ENCODE data around the gene U2AF2.

The U2AF2 gene

DNA sequence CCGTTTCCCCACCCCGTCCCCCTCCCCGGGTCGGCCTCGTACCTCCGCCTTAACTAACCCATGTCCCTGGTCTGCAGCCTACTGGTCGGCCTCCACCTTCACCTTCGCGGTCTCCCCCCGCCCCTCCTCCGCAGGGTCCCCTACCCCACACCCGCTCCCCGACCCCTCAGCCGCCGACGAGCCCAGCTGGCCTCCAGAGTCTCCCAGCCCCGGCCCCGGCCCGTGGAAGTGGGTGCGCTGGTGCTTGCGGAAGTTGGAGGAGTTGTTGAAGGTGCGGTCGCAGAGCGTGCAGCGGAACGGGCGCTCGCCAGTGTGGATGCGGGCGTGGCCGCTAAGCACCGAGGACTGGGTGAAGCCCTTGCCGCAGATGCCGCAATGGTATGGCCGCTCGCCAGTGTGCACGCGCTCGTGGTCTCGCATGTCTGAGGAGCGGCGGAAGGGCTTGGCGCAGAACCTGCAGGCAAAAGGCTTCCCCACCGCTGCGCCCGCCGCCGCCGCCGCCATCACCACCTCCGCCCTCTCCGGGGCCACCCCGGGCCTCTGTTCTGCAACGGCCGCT is 33.1 kb upstream of the U2AF2 start:
- Histone ChIP-seq H2BK120ac (ENCODE audit: low read depth, low read length) (no peak overlapping the region), H3K4me1 (ENCODE audit: control insufficient read depth in 2 of 2, insufficient read depth in 1 of 2, low read depth in 1 of 2, low read length in 2 of 2) (peaks cover 0 to 6% of the 10 kb centered on the region in 2 donors), H2BK5ac (ENCODE audit: low read length) (no peak overlapping the region), H2AK5ac (ENCODE audit: low read depth, low read length) (no peak overlapping the region), H2AFZ (ENCODE audit: low read length) (no peak overlapping the region), H3K27me3 (ENCODE audit: control insufficient read depth in 3 of 3, insufficient read depth in 3 of 3, low read depth in 1 of 3, low read length in 3 of 3) (no peaks in the 10 kb centered on the region), H3K4me2 (ENCODE audit: insufficient read depth, low read length, poor library complexity, severe bottlenecking) (no peak overlapping the region), H3K4me3 (ENCODE audit: low read length in 2 of 2) (peak overlapping the region in 1 of 2 donors; percentile 48), H2BK12ac (ENCODE audit: low read length) (no peak overlapping the region), H3K36me3 (replicated peaks in 1 of 2; ENCODE audit: control insufficient read depth in 2 of 2, insufficient read depth in 2 of 2, low read length in 2 of 2) (peaks cover 20 to 42% of the 10 kb centered on the region in 2 donors), H3K79me1 (ENCODE audit: low read depth, low read length) (no peaks in the 10 kb centered on the region), H4K91ac (ENCODE audit: low read depth, low read length, poor library complexity) (no peak overlapping the region), H4K8ac (ENCODE audit: low read depth, low read length) (no peak overlapping the region), H3K14ac (ENCODE audit: low read length) (no peak overlapping the region), H3K27ac (replicated peaks; ENCODE audit: low read length) (no peak overlapping the region), H3K23ac (ENCODE audit: low read depth, low read length, poor library complexity) (no peak overlapping the region), H2BK15ac (ENCODE audit: low read length) (no peak overlapping the region), H3K4ac (ENCODE audit: low read length) (no peak overlapping the region), H3K9ac (ENCODE audit: low read depth, low read length, poor library complexity) (no peak overlapping the region), H3K9me3 (replicated peaks in 1 of 2; ENCODE audit: control insufficient read depth in 2 of 2, insufficient read depth in 1 of 2, low read depth in 1 of 2, low read length in 2 of 2) (no peaks in the 10 kb centered on the region), H3K18ac (ENCODE audit: low read length) (no peak overlapping the region)
- no CpG with 5 or more reads among the region's 55 CpGs for WGBS, 2 donors (ENCODE audit: extremely low coverage in 2 of 2, insufficient read length in 2 of 2, insufficient replicate concordance in 1 of 2)
- no peak for DNase-seq (ENCODE audit: low spot score)

- Histone ChIP-seq H3K27me3 (ENCODE audit: control insufficient read depth in 3 of 3, insufficient read depth in 3 of 3, low read depth in 1 of 3, low read length in 3 of 3) (no peaks in the 10 kb centered on the region), H4K8ac (ENCODE audit: low read depth, low read length) (no peak overlapping the region), H3K79me1 (ENCODE audit: low read depth, low read length) (no peaks in the 10 kb centered on the region), H3K18ac (ENCODE audit: low read length) (no peak overlapping the region), H3K4me3 (ENCODE audit: low read length in 2 of 2) (no peak overlapping the region), H3K14ac (ENCODE audit: low read length) (no peak overlapping the region), H2AK5ac (ENCODE audit: low read depth, low read length) (no peak overlapping the region), H3K27ac (replicated peaks; ENCODE audit: low read length) (no peak overlapping the region), H2AFZ (ENCODE audit: low read length) (no peak overlapping the region), H4K91ac (ENCODE audit: low read depth, low read length, poor library complexity) (no peak overlapping the region), H3K4ac (ENCODE audit: low read length) (no peak overlapping the region), H3K9ac (ENCODE audit: low read depth, low read length, poor library complexity) (no peak overlapping the region), H3K4me1 (ENCODE audit: control insufficient read depth in 2 of 2, insufficient read depth in 1 of 2, low read depth in 1 of 2, low read length in 2 of 2) (peaks cover 0 to 6% of the 10 kb centered on the region in 2 donors), H2BK15ac (ENCODE audit: low read length) (no peak overlapping the region), H3K9me3 (replicated peaks in 1 of 2; ENCODE audit: control insufficient read depth in 2 of 2, insufficient read depth in 1 of 2, low read depth in 1 of 2, low read length in 2 of 2) (no peaks in the 10 kb centered on the region), H3K36me3 (replicated peaks in 1 of 2; ENCODE audit: control insufficient read depth in 2 of 2, insufficient read depth in 2 of 2, low read length in 2 of 2) (peaks cover 16 to 36% of the 10 kb centered on the region in 2 donors), H3K23ac (ENCODE audit: low read depth, low read length, poor library complexity) (no peak overlapping the region), H2BK12ac (ENCODE audit: low read length) (no peak overlapping the region), H2BK120ac (ENCODE audit: low read depth, low read length) (no peak overlapping the region), H2BK5ac (ENCODE audit: low read length) (no peak overlapping the region), H3K4me2 (ENCODE audit: insufficient read depth, low read length, poor library complexity, severe bottlenecking) (no peak overlapping the region)
- no peak for DNase-seq (ENCODE audit: low spot score)
- no CpG with 5 or more reads among the region's 40 CpGs for WGBS, 2 donors (ENCODE audit: extremely low coverage in 2 of 2, insufficient read length in 2 of 2, insufficient replicate concordance in 1 of 2)
Observed at GRCh38 chr19:55622242-55622969, 32.4 kb upstream of the U2AF2 start.

DNA sequence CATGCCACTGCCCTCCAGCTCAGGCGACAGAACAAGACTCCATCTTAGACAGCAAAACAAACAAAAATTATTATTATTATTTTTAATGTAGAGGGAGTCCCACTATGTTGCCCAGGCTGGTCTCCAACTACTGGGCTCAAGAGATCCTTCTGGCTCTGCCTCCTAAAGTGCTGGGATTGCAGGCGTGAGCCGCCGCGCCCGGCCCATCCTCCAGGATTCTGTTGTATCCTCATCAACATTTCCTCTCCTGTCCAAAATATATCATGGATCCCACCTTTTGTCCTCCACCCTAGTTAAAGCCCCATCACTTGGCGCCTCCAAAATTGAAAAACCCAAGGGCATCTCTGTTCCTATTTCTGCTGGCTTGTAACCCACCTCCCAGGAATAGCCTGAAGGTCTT is 31.7 kb upstream of the U2AF2 start:
- Histone ChIP-seq H3K36me3 (replicated peaks in 1 of 2; ENCODE audit: control insufficient read depth in 2 of 2, insufficient read depth in 2 of 2, low read length in 2 of 2) (peaks cover 13 to 30% of the 10 kb centered on the region in 2 donors), H3K9ac (ENCODE audit: low read depth, low read length, poor library complexity) (no peak overlapping the region), H2AFZ (ENCODE audit: low read length) (no peak overlapping the region), H2BK5ac (ENCODE audit: low read length) (no peak overlapping the region), H3K4me2 (ENCODE audit: insufficient read depth, low read length, poor library complexity, severe bottlenecking) (no peak overlapping the region), H3K18ac (ENCODE audit: low read length) (no peak overlapping the region), H3K4me1 (ENCODE audit: control insufficient read depth in 2 of 2, insufficient read depth in 1 of 2, low read depth in 1 of 2, low read length in 2 of 2) (peaks cover 0 to 6% of the 10 kb centered on the region in 2 donors), H3K4ac (ENCODE audit: low read length) (no peak overlapping the region), H2AK5ac (ENCODE audit: low read depth, low read length) (no peak overlapping the region), H3K79me1 (ENCODE audit: low read depth, low read length) (no peaks in the 10 kb centered on the region), H2BK120ac (ENCODE audit: low read depth, low read length) (no peak overlapping the region), H3K23ac (ENCODE audit: low read depth, low read length, poor library complexity) (no peak overlapping the region), H2BK15ac (ENCODE audit: low read length) (no peak overlapping the region), H2BK12ac (ENCODE audit: low read length) (no peak overlapping the region), H4K91ac (ENCODE audit: low read depth, low read length, poor library complexity) (no peak overlapping the region), H3K14ac (ENCODE audit: low read length) (no peak overlapping the region), H3K27me3 (ENCODE audit: control insufficient read depth in 3 of 3, insufficient read depth in 3 of 3, low read depth in 1 of 3, low read length in 3 of 3) (no peaks in the 10 kb centered on the region), H3K4me3 (ENCODE audit: low read length in 2 of 2) (no peak overlapping the region), H3K9me3 (replicated peaks in 1 of 2; ENCODE audit: control insufficient read depth in 2 of 2, insufficient read depth in 1 of 2, low read depth in 1 of 2, low read length in 2 of 2) (no peaks in the 10 kb centered on the region), H4K8ac (ENCODE audit: low read depth, low read length) (no peak overlapping the region), H3K27ac (replicated peaks; ENCODE audit: low read length) (no peak overlapping the region)
- DNase-seq (ENCODE audit: low spot score) = no peak
- WGBS, 2 donors (ENCODE audit: extremely low coverage in 2 of 2, insufficient read length in 2 of 2, insufficient replicate concordance in 1 of 2) = no CpG with 5 or more reads among the region's 7 CpGs

DNA sequence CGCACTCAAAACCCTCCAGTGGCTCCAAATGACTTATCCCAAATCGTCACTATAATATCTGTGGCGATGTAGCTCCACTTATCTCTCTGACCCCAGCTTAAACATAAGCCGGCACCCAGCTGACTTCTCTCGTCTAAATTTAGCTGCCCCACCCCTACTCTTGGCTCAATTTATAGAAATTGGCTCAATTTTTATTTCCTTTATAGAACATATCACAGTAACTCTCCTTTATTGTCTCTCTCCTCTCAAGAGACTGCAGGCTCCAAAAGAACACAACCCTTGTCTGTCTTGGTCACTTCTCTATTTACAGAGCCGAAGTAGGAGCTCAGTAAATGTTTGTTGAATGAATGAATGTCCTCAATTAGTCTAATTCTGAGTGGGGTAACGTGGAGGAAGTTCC is 31.3 kb upstream of the U2AF2 start:
- H3K4me1 ChIP-seq (ENCODE audit: control insufficient read depth in 2 of 2, insufficient read depth in 1 of 2, low read depth in 1 of 2, low read length in 2 of 2) = peaks cover 0 to 6% of the 10 kb centered on the region in 2 donors
- H2BK12ac ChIP-seq (ENCODE audit: low read length) = no peak overlapping the region

More for the DNA sequence above, 31.3 kb upstream of the U2AF2 start:
- H3K18ac ChIP-seq (ENCODE audit: low read length) = no peak overlapping the region
- H2BK5ac ChIP-seq (ENCODE audit: low read length) = no peak overlapping the region
- WGBS, 2 donors (ENCODE audit: extremely low coverage in 2 of 2, insufficient read length in 2 of 2, insufficient replicate concordance in 1 of 2) = no CpG with 5 or more reads among the region's 7 CpGs
- no peaks in the 10 kb centered on the region for H3K79me1 ChIP-seq (ENCODE audit: low read depth, low read length)
- no peak overlapping the region for H2BK120ac ChIP-seq (ENCODE audit: low read depth, low read length)
- peaks cover 13 to 26% of the 10 kb centered on the region in 2 donors for H3K36me3 ChIP-seq (replicated peaks in 1 of 2; ENCODE audit: control insufficient read depth in 2 of 2, insufficient read depth in 2 of 2, low read length in 2 of 2)
- H2AK5ac ChIP-seq (ENCODE audit: low read depth, low read length) = no peak overlapping the region
- H3K14ac ChIP-seq (ENCODE audit: low read length) = no peak overlapping the region
- no peak overlapping the region for H3K23ac ChIP-seq (ENCODE audit: low read depth, low read length, poor library complexity)
- H3K4me3 ChIP-seq (ENCODE audit: low read length in 2 of 2) = peak overlapping the region; percentile 65 to 79
- no peak overlapping the region for H3K4ac ChIP-seq (ENCODE audit: low read length)
- H2BK15ac ChIP-seq (ENCODE audit: low read length) = no peak overlapping the region
- no peak overlapping the region for H4K8ac ChIP-seq (ENCODE audit: low read depth, low read length)
- no peak overlapping the region for H4K91ac ChIP-seq (ENCODE audit: low read depth, low read length, poor library complexity)
- H3K9me3 ChIP-seq (replicated peaks in 1 of 2; ENCODE audit: control insufficient read depth in 2 of 2, insufficient read depth in 1 of 2, low read depth in 1 of 2, low read length in 2 of 2) = no peaks in the 10 kb centered on the region
- H3K27ac ChIP-seq (replicated peaks; ENCODE audit: low read length) = no peak overlapping the region
- no peak overlapping the region for H2AFZ ChIP-seq (ENCODE audit: low read length)
- DNase-seq (ENCODE audit: low spot score) = no peak
- no peak overlapping the region for H3K9ac ChIP-seq (ENCODE audit: low read depth, low read length, poor library complexity)
- H3K27me3 ChIP-seq (ENCODE audit: control insufficient read depth in 3 of 3, insufficient read depth in 3 of 3, low read depth in 1 of 3, low read length in 3 of 3) = no peaks in the 10 kb centered on the region
- H3K4me2 ChIP-seq (ENCODE audit: insufficient read depth, low read length, poor library complexity, severe bottlenecking) = peak overlapping the region; percentile 26
